ENCODE measurements around the gene OR56A5. TPM values are rescaled to one million over a fixed set of nuclear protein-coding genes. Genes with fewer than 3 reads are reported as not detected.

OR56A5 gene
- total RNA-seq, 1 donor from 2014 or later, result not detected

- DNase-seq (ENCODE audit: low read depth), result no peak
Measured at GRCh38 chr11:5932671-5933070, 35.6 kb downstream of the OR56A5 start.

DNA sequence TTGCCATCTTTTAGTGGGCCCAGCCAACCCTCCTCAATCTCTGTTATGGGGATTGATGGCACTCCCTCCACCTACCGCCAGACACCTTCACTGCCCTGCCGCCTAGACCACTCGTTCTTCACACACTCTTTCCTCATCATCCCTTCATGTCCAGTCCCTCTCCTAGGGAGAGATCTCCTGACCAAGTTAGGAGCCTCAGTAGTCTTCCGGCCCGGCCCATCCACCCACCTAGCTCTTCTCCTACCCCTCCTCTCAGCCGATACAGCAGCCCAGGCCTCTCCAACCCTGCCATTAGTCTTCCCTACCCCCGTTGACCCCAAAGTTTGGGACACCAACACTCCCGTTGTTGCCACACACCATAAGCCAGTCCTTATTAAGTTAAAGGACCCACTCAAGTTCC lies 37.2 kb downstream of the OR56A5 start:
- DNase-seq (ENCODE audit: low read depth), result no peak

DNA sequence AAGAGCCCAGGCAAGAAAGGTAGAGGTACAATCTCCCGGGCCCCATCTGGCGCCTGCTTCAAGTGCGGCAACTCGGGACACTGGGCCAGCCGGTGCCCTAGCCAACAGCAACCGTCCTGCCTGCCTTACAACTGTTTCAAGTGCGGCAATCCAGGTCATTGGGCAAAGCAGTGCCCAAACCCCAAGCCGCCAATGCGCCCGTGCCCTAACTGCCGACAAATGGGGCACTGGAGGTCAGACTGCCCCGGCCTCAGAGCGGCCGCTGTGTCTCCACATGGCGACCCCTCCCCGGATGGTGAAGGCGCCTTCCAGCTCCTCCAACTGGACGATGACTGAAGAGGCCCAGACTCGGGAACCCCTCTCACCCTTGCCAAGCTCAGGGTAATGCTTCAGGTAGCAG lies 37.7 kb downstream of the OR56A5 start:
- DNase-seq (ENCODE audit: low read depth), result no peak

- no peak for DNase-seq (ENCODE audit: low read depth)
Measured at GRCh38 chr11:5929571-5930368, 38.5 kb downstream of the OR56A5 start.

- DNase-seq (ENCODE audit: low read depth), result no peak
Measured at GRCh38 chr11:5928811-5929210, 39.5 kb downstream of the OR56A5 start.

- no peak for DNase-seq (ENCODE audit: low read depth)
Measured at GRCh38 chr11:5928271-5928670, 40.0 kb downstream of the OR56A5 start.

GRCh38 chr11:5923794-5924193 lies 44.5 kb downstream of the OR56A5 start:
- DNase-seq (ENCODE audit: low read depth), result peak; percentile 4

GRCh38 chr11:5923427-5923776 lies 44.9 kb downstream of the OR56A5 start:
- DNase-seq (ENCODE audit: low read depth), result no peak

- peak; percentile 86 for DNase-seq (ENCODE audit: low read depth)
Measured at GRCh38 chr11:5922749-5923426, 45.4 kb downstream of the OR56A5 start.

Other genes with a start within 250 kb of the OR56A5 start
- gene OR56B1, start 232.0 kb downstream of the OR56A5 start, total RNA-seq, result not detected in 2 replicates
- gene OR52N4, start 214.3 kb downstream of the OR56A5 start, total RNA-seq, result not detected in 2 replicates
- gene OR52N5, start 185.1 kb downstream of the OR56A5 start, total RNA-seq, result not detected in 2 replicates
- gene OR52N1, start 177.2 kb downstream of the OR56A5 start, total RNA-seq, result not detected in 2 replicates
- gene OR52N2, start 159.6 kb downstream of the OR56A5 start, total RNA-seq, result not detected in 2 replicates
- gene OR52E6, start 126.6 kb downstream of the OR56A5 start, total RNA-seq, result not detected in 2 replicates
- gene OR52E8, start 110.8 kb downstream of the OR56A5 start, total RNA-seq, result not detected in 2 replicates
- not detected in 2 replicates for gene OR52E4, start 87.9 kb downstream of the OR56A5 start, total RNA-seq
- gene OR52E5, start 75.3 kb downstream of the OR56A5 start, total RNA-seq, result not detected in 2 replicates
- not detected in 2 replicates for gene OR56A3, start 26.2 kb downstream of the OR56A5 start, total RNA-seq
- gene OR52L1, start 18.5 kb upstream of the OR56A5 start, total RNA-seq, result not detected in 2 replicates
- gene OR56A4, start 38.5 kb upstream of the OR56A5 start, total RNA-seq, result not detected in 2 replicates
- gene OR56A1, start 62.3 kb upstream of the OR56A5 start, total RNA-seq, result not detected in 2 replicates
- not detected in 2 replicates for gene OR56B4, start 139.2 kb upstream of the OR56A5 start, total RNA-seq
- gene OR52B2, start 201.8 kb upstream of the OR56A5 start, total RNA-seq, result not detected in 2 replicates
- gene OR52W1, start 230.7 kb upstream of the OR56A5 start, total RNA-seq, result not detected in 2 replicates
- gene C11orf42, start 237.1 kb upstream of the OR56A5 start, total RNA-seq, result not detected in 2 replicates

Data from renal cortical epithelial cell (primary cell).